NCI-H187 treated with DMSO at 0.1 percent for 48 hours (cell line): ENCODE measurements around the gene RNF166.

Experiments
- DNase-seq: peaks from one replicate; lab custom pipeline; 2025; lab: John Stamatoyannopoulos, UW

RNF166 gene

DNA sequence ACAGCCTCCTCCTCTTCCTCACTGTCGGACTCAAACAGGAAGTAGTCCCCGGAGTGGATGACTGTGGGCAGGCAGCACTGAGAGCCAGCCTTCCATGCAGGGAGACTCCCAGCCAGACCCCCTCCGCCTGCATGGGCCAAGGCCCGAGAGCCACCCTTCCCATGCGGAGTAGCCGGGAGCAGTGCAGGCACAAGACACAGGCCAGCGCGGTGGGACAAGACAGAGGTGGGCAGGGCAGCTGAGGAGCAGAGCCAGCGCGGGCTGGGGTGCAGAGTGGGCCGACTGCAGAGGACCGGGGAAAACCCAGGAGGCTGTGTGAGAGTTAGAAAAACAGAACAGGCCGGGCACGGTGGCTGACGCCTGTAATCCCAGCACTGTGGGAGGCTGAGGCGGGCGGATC lies 17.7 kb upstream of the RNF166 start:
- DNase-seq = no peak

DNA sequence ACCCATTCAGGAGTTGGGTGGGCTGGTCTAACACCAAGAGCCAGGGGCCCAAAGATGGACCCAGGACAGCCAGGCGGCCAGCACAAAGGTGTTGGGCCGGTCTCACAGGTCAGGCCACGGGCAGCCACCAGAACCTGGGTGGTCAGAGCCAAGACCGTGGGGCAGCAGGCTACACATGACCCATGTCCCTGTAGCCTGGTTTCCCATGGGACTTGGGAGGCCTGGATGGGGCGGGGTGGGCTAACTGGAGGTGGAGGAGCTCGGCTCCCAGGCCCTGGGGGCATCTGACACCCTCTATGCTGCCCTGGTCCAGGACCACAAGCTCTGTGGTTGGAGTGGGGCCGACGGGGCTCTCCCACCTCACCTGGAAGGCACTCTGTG lies 17.3 kb upstream of the RNF166 start:
- no peak for DNase-seq

DNA sequence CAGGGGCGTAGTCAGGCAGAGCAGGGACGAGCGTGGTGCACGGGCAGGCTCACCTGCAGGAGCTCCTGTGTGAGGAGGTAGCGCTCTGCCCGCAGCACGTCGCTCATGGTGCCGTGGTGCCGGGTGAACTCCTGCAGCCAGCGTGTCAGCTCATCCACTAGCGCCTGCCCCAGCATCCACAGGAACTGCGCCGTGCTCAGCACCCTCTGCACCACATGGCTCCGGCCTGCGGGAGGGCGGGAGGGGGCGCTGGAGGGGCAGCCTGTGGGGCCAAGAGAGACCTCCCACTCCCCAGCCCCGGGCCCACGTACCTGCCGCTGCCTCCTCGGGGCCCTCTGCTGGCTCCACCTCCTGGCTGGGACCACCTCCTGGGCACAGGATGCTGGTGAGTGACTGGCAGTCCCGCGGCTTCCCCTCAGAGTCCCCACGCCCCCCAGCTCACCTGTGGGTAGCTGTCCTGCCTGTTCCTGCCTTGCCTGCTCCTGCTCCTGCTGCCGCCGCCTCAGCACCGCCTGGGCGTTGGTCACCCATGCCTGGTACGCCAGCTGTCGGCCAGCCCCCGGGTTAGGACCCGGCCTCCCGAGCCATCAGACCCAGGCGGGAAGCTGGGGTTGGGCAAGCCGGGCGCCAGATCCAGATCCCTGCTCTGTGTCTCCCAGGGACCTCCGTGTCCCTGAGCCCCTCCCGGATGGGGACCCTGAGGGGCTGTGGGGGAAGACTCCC lies 16.7 kb upstream of the RNF166 start:
- DNase-seq = no peak

DNA sequence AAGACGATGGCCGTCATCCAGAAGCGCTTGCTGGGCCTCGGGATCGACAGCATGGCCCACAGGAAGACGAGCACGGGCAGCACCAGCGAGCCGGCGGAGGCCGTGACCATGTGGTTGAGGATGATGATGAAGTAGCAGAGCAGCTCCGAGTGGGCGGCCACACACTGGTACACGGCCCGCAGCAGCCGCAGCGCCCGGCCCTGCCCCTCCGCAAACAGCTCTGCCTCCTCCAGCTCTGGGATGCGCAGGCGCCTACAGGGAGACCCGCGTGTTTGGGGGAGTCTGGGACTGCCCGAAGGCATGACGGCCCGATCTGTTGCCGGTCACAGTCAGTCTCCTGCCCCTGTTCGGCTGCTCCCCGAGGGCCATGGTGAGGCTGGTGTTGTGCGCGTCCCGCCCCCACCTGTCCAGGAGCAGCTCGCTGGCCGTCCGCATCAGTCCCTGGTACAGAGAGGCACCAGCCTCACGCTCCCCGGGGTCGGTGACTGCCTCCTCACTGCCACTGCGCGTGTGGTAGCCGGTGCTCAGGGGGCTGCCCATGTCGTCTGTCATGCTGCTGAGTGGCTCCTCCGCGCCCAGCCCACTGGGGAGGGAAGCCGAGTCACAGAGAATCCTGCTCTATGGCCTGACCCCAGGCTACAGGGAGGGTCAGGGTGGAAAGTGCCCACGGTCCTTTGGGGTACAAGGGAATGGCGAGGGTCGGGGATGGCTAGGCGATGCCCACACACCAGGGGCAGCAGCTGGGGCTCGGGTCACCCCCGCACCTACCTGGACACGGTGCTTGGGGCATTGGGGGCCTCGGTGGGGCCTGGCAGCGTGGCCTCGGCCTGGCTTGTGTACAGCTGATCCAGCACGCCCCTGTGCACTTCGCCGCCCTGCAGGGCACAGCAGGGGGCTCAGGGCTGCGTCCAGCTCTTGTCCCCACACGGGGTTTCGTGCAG lies 15.9 kb upstream of the RNF166 start:
- no peak for DNase-seq

DNA sequence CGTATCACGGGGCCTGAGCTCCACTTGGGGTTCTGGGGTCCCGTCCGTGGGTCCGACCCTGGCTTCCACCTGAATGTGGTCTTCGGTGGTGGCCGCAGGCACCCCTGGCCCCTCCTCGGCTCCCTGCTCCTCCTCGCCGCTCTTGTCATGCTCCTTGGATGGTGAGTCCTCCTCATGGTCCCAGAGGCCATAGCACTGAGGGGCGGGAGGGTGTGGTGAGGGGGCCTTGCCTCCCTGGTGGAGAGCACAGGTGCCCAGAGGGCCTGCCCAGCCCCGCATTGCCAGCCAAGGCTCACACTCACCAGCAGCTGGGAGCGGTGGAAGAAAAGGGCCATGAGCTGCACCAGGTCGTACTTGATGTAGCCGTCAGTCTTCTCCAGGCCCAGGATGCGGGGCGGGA lies 15.0 kb upstream of the RNF166 start:
- no peak for DNase-seq

DNA sequence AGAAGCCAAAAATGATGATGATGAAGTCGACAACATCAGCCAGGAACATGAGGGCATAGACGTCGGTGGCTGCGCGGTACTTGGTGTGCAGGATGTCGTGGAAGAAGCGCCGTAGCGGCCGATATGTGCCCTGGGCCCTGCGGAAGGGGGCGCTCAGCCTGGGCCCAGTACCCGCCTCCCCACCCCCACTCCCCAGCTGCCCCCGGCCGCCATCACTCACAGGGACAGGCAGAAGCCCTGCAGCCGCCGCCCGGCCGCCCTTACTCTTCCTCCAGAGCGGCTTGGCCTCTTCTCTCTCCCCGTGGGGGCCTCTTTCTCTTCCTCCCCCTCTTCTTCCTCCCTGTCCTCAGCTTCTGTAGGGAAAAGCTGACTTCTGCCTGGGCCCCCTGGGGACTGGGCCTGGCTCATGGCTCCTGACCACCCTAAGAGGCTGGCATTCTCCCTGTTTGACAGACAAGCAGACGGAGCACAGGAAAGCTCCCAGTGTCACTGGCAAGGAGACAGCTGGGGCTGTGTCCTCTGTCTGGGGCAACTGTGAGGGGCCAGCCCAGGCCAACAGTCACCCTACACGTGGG lies 14.3 kb upstream of the RNF166 start:
- DNase-seq = no peak

DNA sequence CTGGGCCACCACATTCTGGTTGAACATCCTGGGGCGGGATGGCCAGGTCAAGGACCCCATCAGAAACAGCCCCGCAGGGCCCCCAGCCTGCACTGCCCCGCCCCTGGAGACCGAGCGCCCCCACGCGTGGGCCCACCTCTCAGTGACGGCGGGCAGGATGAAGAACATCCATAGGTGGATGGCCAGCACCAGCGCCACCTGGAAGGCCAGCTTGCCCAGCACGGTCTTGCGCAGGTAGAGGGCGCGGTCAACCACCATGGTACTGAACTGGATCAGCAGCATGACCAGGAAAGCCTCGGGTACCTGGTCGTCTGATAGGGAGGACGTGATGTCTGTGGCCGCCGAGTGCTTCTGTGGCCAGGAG lies 13.7 kb upstream of the RNF166 start:
- DNase-seq = no peak

DNA sequence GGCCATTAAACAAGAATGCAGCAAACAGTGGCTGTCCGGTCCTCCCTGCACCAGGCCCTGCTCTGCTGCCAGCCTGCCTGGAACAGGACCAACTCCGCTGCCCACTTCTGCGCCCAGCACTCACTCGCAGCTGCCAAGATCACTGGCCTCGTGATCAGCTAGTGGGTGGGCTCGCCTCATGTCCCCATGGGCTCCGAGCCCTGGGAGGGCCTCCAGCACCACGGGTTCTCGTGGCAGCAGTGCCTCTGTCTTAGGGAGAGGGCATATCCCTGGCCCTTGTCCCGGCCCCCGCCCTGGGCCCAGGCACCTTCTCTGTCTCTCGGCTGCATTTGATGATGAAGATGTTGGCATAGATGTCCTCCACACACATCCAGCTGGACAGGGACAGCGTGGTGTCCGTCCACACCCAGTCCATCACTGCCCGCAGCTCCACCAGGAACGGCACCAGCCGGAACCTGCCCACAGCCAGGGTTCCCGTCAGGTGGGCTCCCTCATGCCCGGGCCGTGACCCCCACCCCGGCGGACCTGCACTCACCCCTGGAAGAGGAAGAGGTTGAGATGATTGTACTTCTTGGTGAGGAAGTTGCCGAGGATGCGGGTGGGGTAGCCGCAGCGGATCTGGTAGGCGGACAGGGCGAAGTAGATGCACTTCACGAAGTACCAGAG lies 13.2 kb upstream of the RNF166 start:
- no peak for DNase-seq

DNA sequence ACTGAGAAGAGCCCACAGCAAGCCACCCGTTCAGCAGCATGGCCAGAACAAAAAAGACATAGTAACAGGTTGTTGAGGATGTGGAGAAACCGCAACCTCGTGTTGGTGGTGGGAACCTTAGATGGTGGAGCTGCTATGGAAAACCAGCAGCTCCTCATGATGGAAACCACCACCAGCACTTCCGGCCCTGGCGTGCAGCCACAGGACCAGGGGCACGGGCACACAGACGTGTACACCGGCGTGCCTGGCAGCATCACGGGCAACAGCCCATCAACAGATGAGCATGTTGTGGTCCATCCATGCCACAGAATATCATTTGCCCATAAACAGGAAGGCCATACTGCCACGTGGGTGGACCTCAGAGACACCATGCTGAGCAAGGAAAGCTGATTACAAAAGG lies 12.0 kb upstream of the RNF166 start:
- DNase-seq = no peak

DNA sequence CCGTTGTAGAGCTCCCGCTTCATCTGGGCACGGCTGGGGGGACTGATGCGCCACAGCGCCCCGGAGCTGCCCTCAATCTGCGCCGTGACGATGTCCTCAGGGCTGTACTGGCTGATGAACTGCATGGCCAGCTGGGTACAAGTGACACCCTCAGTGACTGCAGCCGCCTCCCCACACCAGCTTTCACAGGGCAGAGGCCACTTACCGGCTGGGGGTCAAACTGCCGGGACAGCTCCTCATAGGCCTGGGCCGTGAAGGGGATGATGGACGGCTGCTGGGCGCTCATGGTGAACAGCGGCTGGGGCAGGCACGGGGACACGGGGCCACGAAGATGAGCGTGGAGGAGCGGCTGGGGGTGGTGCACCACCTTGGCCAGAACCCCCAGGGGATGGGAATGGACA lies 10.4 kb upstream of the RNF166 start:
- DNase-seq = no peak

DNA sequence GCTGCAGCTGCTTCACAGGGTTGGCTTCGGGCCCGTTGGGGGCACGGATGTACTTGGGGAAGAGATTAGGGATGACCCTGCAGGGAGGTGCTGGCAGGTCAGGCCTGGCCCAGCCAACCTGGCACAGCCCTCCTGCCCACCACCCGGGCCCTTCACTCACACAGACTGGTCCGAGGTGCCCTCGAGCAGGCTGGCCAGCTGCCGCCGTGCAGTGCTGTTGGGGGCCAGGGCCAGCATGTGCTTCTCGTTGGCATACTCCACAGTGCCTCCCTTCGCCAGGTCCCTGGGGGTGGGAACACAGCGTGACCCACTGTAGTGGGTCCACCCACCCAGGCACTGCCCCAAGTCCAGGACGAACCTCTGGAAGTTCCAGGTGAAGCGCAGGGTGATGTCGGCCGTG lies 10.0 kb upstream of the RNF166 start:
- no peak for DNase-seq

DNA sequence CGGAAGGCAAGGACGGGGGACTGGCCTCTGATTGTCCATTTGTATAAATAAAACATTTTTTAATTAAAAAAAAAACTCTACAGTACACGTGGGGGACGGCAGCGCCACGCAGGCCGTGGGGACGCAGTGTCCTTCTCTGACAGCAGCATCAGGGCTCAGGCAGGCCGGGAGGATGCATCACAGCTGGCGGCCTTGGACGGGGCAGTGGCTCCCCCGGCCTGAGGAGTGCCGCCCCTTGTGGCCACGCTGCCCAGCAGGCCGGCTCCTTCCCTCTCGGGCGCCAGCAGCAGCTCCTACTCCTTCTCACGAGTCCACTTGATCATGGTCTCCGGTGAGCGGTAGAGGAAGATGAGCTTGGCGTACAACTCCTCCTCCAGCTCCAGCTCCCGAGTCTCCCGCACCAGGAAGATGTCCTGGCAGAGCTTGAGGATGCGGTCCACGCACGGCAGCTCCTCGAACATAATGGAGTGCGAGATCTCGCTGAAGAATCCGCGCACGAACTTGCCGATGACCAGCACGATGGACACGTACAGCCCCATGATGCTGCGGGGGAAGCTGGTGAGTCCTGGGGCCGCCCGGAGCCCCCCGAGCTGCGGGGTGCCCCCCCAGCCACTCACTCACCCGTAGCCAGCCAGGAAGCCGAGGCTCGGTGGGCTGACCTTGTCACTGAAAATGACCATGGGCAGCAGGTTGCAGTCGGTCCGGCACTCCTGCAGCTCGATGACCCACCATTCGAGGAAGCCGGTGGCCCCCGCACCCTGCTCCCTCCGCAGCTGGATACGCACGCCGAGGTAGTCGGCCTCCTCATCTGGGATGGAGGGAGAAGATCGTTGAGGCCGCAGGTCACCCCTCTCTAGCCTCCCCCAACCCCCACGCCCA lies 9.3 kb upstream of the RNF166 start:
- DNase-seq = no peak

DNA sequence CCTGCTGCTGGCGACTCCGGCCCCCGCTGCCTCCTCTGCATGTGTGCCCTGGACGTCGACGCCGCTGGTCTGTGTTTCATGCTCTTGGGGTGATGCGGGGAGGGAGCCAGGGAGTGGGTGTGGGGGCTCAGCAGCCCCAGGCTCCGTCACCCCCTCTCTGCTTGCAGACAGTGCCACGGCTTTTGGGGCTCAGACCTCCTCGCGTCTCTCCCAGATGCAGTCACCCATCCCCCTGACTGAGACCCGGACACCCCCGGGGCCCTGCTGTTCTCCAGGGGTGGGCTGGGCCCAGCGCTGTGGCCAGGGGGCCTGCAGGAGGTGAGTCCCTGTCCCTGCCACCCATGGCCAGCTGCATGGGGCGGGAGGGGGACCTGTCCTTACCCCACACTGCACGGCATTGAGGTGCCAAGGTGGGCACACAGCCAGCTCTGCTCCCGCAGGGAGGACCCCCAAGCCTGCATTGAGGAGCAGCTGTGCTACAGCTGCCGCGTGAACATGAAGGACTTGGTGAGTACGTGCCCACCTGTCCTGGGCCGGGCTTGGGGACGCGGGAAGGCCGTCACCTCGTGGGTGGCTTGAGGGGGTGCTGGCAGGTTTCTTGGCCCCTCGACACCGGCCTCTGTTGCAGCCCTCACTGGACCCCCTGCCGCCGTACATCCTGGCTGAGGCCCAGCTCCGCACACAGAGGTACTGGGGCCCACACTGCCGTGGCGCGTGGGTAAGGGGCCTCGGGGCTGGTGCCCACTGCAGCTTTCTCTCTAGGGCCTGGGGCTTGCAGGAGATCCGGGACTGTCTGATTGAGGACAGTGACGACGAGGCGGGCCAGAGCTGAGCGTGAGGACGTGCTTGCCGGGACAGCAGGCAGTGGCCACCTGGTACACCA lies 8.5 kb upstream of the RNF166 start:
- DNase-seq = no peak

DNA sequence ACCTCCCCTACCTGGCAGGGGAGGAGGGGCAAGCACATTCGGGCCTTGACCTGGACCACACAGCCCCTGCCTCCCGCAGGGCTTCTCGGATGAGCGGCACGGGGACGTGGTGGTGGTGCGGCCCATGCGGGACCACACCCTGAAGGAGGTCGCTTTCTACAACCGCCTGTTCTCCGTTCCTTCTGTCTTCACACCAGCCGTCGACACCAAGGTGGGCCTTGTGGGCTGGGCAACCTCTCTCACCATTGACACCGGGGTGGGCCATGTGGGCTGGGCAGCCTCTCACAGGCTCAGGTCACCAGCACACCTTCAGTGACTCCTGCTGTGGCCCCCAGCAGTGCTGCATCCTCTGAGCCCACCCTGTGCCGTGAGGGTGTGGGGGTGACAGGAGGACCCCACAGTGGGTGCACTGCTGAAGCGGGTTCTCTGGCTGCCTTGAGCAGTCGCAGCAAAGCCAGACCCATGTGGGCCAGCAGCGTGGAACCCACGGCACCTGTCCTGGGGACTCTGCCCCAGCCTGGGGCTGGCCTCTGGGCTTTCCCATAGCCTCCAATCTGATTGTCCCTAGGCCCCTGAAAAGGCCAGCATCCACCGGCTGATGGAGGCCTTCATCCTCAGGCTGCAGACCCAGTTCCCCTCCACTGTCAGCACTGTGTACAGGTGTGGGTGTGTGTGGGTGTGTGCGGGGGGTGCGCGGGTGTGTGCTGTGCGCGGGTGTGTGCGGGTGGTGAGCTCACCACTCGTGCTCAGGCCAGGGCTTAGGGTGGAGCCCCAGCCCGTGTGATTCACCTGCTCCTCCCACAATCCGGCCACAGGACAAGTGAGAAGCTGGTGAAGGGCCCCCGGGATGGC lies 7.6 kb upstream of the RNF166 start:
- DNase-seq = no peak

DNA sequence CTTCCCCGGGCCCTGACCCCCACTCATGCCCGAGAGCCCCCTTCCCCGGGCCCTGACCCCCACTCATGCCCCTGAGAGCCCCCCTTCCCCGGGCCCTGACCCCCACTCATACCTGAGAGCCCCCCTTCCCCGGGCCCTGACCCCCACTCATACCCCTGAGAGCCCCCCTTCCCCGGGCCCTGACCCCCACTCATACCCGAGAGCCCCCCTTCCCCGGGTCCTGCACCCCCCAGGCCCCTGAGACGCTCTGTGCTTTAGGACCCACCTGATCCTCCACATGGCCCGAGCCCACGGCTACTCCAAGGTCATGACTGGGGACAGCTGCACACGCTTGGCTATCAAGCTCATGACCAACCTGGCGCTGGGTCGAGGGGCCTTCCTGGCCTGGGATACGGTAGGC lies 6.8 kb upstream of the RNF166 start:
- no peak for DNase-seq

DNA sequence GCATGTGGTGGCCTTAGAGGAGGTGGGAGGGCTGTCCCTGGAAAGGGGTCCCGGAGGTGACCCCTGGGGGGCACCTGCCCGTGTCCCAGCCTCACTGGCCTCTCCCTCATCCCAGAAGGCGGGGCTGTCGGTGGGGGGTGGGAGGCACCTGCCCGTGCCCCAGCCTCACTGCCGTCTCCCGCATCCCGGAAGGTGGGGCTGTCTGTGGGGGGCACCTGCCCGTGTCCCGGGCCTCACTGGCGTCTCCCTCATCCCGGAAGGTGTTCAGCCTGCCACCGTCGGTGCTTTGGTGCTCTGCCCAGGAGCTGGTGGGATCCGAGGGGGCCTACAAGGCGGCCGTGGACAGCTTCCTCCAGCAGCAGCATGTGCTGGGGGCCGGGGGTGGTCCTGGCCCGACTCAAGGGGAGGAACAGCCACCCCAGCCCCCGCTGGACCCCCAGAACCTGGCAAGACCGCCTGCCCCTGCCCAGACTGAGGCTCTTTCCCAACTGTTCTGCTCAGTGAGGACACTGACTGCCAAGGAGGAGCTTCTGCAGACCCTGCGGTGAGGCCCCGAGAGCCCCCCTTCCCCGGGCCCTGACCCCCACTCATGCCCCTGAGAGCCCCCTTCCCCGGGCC lies 6.3 kb upstream of the RNF166 start:
- no peak for DNase-seq

DNA sequence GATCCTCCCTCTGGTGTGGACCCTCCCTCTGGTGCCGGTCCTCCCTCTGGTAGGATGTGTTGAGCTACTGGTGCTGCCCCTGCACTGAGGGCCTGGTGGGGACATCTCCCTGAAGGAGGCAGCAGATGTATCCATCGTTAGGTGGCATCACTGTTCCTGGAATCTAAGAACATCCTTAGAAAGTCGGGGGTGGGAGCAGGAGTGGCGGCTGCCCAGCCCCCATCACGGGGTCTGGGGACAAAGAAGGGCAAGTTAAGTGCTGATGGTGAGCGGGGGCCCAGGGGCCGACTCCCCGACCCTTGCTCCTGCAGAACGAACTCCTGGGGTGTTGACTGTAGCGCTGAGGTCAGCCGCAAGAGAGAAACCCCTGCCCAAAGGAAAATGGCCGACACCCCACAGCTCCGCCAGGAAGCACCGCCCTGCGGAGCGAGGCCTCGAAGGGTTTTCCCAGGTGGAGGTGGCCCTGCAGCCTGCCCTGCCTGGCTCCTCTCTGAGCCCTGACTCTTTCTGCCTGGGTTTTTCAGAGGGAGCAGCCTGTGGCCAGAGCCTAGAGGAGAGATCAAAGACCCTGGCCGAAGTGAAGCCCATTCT lies 5.6 kb upstream of the RNF166 start:
- no peak for DNase-seq

DNA sequence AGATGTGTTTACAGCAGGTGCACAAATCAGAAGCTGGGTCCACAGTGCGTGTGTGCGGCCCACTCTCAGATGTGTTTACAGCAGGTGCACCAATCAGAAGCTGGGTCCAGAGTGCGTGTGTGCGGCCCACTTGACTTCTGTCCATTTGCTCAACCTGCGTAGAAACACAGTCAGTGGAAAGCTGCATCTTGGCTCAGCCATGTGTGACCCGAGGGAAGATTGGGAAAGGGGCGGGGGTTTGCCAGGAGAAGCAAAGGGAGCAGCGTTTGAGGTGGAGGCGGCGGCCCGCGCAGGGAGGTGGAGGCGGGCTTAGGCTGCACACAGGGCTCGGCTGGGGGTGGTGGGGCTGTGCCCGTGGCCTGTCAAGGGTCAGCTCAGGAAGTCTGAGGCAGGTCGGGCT lies 4.3 kb upstream of the RNF166 start:
- DNase-seq = no peak
